H1 (cell line): ENCODE results near the gene CACNA1E. TPM values are rescaled to one million over a fixed set of nuclear protein-coding genes. Genes with fewer than 3 reads are reported as not detected.

ENCODE experiments used
- ASH2L ChIP-seq: fragments of 200-600, 300-600 bp; sonication (generic); IDR thresholded peaks from one replicate; pipeline ENCODE4 v1.7.1; 2017; ENCODE audit warnings: low read length
- CHD7 ChIP-seq: fragments of 300-600 bp; sonication (generic); IDR thresholded peaks from 2 replicates; pipeline ENCODE4 v1.7.1; 2012; ENCODE audit warnings: low read length, moderate library complexity, mild to moderate bottlenecking, inconsistent platforms; ENCODE audit not compliant: insufficient replicate concordance
- CREB1 ChIP-seq: IDR thresholded peaks from 2 replicates; pipeline ENCODE4 v1.6.1; 2012; ENCODE audit warnings: inconsistent platforms
- CTBP2 ChIP-seq: IDR thresholded peaks from 2 replicates; pipeline ENCODE4 v1.7.0; 2011; ENCODE audit warnings: borderline replicate concordance, mild to moderate bottlenecking, moderate library complexity, mixed read lengths, low read length; ENCODE audit not compliant: insufficient read depth, insufficient read length
- HDAC6 ChIP-seq: IDR thresholded peaks from one replicate; pipeline ENCODE4 v1.7.1; 2012; ENCODE audit warnings: low read depth, mild to moderate bottlenecking, inconsistent platforms, low read length, moderate library complexity
- JUN ChIP-seq: IDR thresholded peaks from 2 replicates; pipeline ENCODE4 v1.6.1; 2011; ENCODE audit warnings: low read depth, mild to moderate bottlenecking, improper control_type of control experiment, low read length
- JUND ChIP-seq: IDR thresholded peaks from 2 replicates; pipeline ENCODE4 v1.6.1; 2011; ENCODE audit warnings: mild to moderate bottlenecking, improper control_type of control experiment, low read length
- MAFK ChIP-seq: IDR thresholded peaks from 2 replicates; pipeline ENCODE4 v1.6.1; 2012; ENCODE audit warnings: low read depth, mild to moderate bottlenecking, improper control_type of control experiment, low read length
- RXRA ChIP-seq: IDR thresholded peaks from 2 replicates; pipeline ENCODE4 v1.6.1; 2011; ENCODE audit warnings: low read depth, mild to moderate bottlenecking, low read length, moderate library complexity; ENCODE audit not compliant: insufficient read depth
- SAP30 ChIP-seq: fragments of 300-600 bp; sonication (generic); IDR thresholded peaks from 2 replicates; pipeline ENCODE4 v1.7.1; 2012; ENCODE audit warnings: low read length, moderate library complexity, mild to moderate bottlenecking, inconsistent platforms; ENCODE audit not compliant: insufficient read depth, insufficient replicate concordance
- TAF7 ChIP-seq: optimal IDR thresholded peaks from 2 replicates; pipeline ENCODE3; 2011; ENCODE audit warnings: low read depth, mild to moderate bottlenecking, inconsistent platforms, low read length, moderate library complexity, borderline replicate concordance
- polyA plus RNA-seq, 7 experiments: library from polyadenylated mRNA; depleted of rRNA in 3 of 7; stranded (reverse) in 5 of 7; unstranded in 2 of 7; fragments of >200 nt in 5 of 7; fragments of 200-250 nt in 2 of 7; gene quantifications; 1 replicate in 5 of 7; 2 replicates in 1 of 7; 4 replicates in 1 of 7; pipeline versions ENCODE4 v1.2.1 to v1.2.3, GENCODE V29; 2011 to 2013; ENCODE audit warnings: missing spikeins in 2 of 7, mixed read lengths in 2 of 7
- total RNA-seq: library from RNA; stranded (reverse); fragmentation: NEBNext Ultra II Directional; extraction: Animal tissue kit (Norgen Biotek cat#: 25700); gene quantifications from 2 replicates; pipeline ENCODE4 v1.2.1, GENCODE V29; 2021

CACNA1E gene
- total and polyA plus RNA-seq, 2 of the 8 experiments (the other 6 are each of a cell fraction or from before 2014, with no cell fraction given) = 0.98 to 1.3 TPM

- TF ChIP-seq CHD7 (no peak), CREB1 (no peak), HDAC6 (no peak), CTBP2 (no peak), ASH2L (no peak), MAFK (no peak), JUND (no peak), TAF7 (no peak), SAP30 (no peak), JUN (no peak), RXRA (no peak)
Observed at GRCh38 chr1:181503171-181503810, 20.0 kb downstream of the CACNA1E start (continued).
